Measurements from ENCODE around the gene TMEM208. TPM values are rescaled to one million over a fixed set of nuclear protein-coding genes. Genes with fewer than 3 reads are reported as not detected.

TMEM208 gene
- total RNA-seq, 1 donor from 2014 or later, result 11.5 TPM

DNA sequence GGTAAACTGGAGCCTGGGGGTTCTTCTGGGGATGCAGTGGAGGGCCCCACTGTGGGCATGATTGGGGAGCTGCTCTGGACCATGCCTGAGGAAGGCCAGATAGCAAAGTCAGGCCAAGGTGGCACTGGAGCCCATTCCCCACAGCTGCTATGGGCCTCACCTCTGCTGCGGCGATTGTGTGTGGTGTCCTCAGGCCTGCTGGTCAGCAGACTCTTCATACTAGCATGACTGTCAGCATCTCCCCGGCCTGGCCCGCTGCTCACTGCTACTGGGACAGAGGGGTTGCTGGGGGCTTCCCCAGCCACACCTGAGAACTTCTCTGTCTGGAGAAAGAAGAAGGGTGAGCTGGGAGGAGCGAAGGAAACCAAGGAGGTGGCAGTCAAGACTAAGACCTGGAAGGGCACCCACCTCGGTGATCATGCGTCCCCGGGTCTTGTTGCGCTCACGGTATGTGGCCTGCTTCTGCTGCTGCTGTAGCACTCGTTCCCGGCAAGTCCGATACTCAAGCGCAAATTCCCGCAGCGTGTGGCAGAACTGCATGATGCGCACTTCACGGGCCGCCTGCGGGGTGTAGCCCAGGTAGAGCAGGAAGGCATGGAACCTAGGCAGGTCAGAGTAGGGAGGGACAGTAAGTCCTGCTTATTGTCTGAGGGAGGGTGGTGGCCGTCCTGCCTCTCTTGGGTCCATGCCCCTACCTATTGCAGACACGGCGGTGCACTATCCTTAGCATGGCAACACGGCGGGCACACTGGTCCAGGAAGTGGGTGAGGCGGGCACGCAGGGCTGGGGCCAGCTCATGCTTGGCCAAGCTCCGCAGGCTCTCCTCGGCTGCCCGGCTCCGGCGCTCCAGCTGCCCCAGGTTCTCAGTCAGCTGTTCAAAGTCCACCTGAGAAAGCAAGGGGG lies 3.2 kb downstream of the TMEM208 start:
- intact Hi-C loops (cut with micrococcal nuclease), result no loop called here
- TF ChIP-seq, protein P1, sequence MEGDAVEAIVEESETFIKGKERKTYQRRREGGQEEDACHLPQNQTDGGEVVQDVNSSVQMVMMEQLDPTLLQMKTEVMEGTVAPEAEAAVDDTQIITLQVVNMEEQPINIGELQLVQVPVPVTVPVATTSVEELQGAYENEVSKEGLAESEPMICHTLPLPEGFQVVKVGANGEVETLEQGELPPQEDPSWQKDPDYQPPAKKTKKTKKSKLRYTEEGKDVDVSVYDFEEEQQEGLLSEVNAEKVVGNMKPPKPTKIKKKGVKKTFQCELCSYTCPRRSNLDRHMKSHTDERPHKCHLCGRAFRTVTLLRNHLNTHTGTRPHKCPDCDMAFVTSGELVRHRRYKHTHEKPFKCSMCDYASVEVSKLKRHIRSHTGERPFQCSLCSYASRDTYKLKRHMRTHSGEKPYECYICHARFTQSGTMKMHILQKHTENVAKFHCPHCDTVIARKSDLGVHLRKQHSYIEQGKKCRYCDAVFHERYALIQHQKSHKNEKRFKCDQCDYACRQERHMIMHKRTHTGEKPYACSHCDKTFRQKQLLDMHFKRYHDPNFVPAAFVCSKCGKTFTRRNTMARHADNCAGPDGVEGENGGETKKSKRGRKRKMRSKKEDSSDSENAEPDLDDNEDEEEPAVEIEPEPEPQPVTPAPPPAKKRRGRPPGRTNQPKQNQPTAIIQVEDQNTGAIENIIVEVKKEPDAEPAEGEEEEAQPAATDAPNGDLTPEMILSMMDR (IDR thresholded peaks at IDR 0.05; ENCODE audit: borderline replicate concordance), result no peak
- no peaks in the 10 kb centered on the region for H3K9me3 ChIP-seq (replicated peaks)
- no peak overlapping the region for H3K4me3 ChIP-seq
- peaks cover 70% of the 10 kb centered on the region for H3K36me3 ChIP-seq
- H3K4me1 ChIP-seq, result peaks cover 33% of the 10 kb centered on the region
- H3K27me3 ChIP-seq (ENCODE audit: low read depth), result no peaks in the 10 kb centered on the region
- H3K27ac ChIP-seq (replicated peaks), result no peak overlapping the region
- DNase-seq, result no peak

- H3K4me1 ChIP-seq, result peaks cover 24% of the 10 kb centered on the region
- H3K36me3 ChIP-seq, result peaks cover 79% of the 10 kb centered on the region
- no peaks in the 10 kb centered on the region for H3K9me3 ChIP-seq (replicated peaks)
- no peak overlapping the region for H3K27ac ChIP-seq (replicated peaks)
- TF ChIP-seq, protein P1 (IDR thresholded peaks at IDR 0.05; ENCODE audit: borderline replicate concordance), result no peak
- no peak overlapping the region for H3K4me3 ChIP-seq
- intact Hi-C loops (cut with micrococcal nuclease), result no loop called here
- H3K27me3 ChIP-seq (ENCODE audit: low read depth), result no peaks in the 10 kb centered on the region
- no peak for DNase-seq
Observed at GRCh38 chr16:67230809-67231660, 4.1 kb downstream of the TMEM208 start.

DNA sequence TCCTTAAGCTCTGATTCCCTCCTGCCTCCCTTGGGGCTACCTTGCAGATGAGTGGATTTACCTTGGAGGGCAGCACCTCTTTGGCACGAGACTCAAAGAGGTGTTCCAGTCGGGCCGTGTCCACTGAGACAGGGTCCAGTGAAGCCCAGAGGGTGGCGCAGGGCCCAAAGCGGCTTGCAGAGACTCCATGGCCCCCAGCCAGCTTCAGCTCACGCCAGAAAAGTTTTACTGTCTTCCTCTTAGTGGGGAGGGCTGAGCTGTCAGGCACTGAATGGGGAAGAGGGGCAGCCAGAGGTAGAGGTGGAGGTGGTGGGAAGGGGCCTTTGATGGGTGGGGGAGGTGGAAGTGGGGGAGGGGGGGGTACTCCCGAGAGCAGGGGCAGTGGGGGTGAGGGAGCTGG lies 6.7 kb downstream of the TMEM208 start:
- intact Hi-C loops (cut with micrococcal nuclease), result no loop called here
- H3K4me1 ChIP-seq, result no peaks in the 10 kb centered on the region
- no peak for DNase-seq

GRCh38 chr16:67234180-67234597 lies 7.3 kb downstream of the TMEM208 start:
- no peak overlapping the region for H3K27ac ChIP-seq (replicated peaks)
- no peaks in the 10 kb centered on the region for H3K4me1 ChIP-seq
- no peaks in the 10 kb centered on the region for H3K9me3 ChIP-seq (replicated peaks)
- no peak for DNase-seq
- no peak overlapping the region for H3K4me3 ChIP-seq
- H3K27me3 ChIP-seq (ENCODE audit: low read depth), result no peaks in the 10 kb centered on the region
- H3K36me3 ChIP-seq, result peaks cover 97% of the 10 kb centered on the region
- intact Hi-C loops (cut with micrococcal nuclease), result no loop called here
- TF ChIP-seq, protein P1 (IDR thresholded peaks at IDR 0.05; ENCODE audit: borderline replicate concordance), result no peak

More for the DNA sequence above, 6.7 kb downstream of the TMEM208 start:
- no peaks in the 10 kb centered on the region for H3K27me3 ChIP-seq (ENCODE audit: low read depth)
- TF ChIP-seq, protein P1 (IDR thresholded peaks at IDR 0.05; ENCODE audit: borderline replicate concordance), result no peak
- H3K36me3 ChIP-seq, result peaks cover 97% of the 10 kb centered on the region
- no peak overlapping the region for H3K4me3 ChIP-seq
- H3K9me3 ChIP-seq (replicated peaks), result no peaks in the 10 kb centered on the region
- no peak overlapping the region for H3K27ac ChIP-seq (replicated peaks)

GRCh38 chr16:67235816-67236562 lies 9.1 kb downstream of the TMEM208 start:
- no peaks in the 10 kb centered on the region for H3K9me3 ChIP-seq (replicated peaks)
- H3K27ac ChIP-seq (replicated peaks), result no peak overlapping the region
- DNase-seq, result no peak
- H3K4me3 ChIP-seq, result no peak overlapping the region
- intact Hi-C loops (cut with micrococcal nuclease), result no loop called here
- H3K27me3 ChIP-seq (ENCODE audit: low read depth), result no peaks in the 10 kb centered on the region
- TF ChIP-seq, protein P1 (IDR thresholded peaks at IDR 0.05; ENCODE audit: borderline replicate concordance), result no peak
- H3K4me1 ChIP-seq, result peaks cover 13% of the 10 kb centered on the region
- peaks cover 87% of the 10 kb centered on the region for H3K36me3 ChIP-seq

Measured in left ventricle myocardium inferior (tissue), 1 donor.